GM18868 (cell line): ENCODE data around the gene APOL2.

ENCODE experiments used
- ATAC-seq: cut with Tn5 transposase; IDR thresholded peaks from one replicate; pipeline ENCODE4 v1.9.1; 2021; ENCODE audit warnings: mild to moderate bottlenecking, moderate library complexity; ENCODE audit not compliant: unreplicated experiment

APOL2 gene

GRCh38 chr22:36180038-36180880, 59.1 kb downstream of the APOL2 start:
- ATAC-seq, result no peak

GRCh38 chr22:36177160-36177559, 62.2 kb downstream of the APOL2 start:
- ATAC-seq, result no peak
